H1 (cell line): ENCODE data around the gene ZDHHC22. TPM values are rescaled to one million over a fixed set of nuclear protein-coding genes. Genes with fewer than 3 reads are reported as not detected.
A peak's percentile ranks its signal among the peaks of the same experiment; 100 is the strongest.

ENCODE experiments used
- CTCF ChIA-PET: fragments of 300-600 bp; sonication (Branson Sonifier 250); formaldehyde crosslinking; loops from one replicate; lab custom pipeline; 2021; ENCODE audit not compliant: partially characterized antibody; lab: Charles Lee
- POLR2A ChIA-PET: fragments of 300-600 bp; sonication (Branson Sonifier 250); formaldehyde crosslinking; loops from one replicate; lab custom pipeline; 2021; ENCODE audit warnings: inconsistent platforms; ENCODE audit not compliant: partially characterized antibody; lab: Charles Lee
- DNase-seq, 2 experiments: peaks; one replicate each; pipeline versions ENCODE4 v3.0.0 to v3.0.0-alpha.2; 2010 to 2022; ENCODE audit warnings: low spot score in 2 of 2, low read depth in 1 of 2, mixed read lengths in 1 of 2
- FAIRE-seq: peaks from 2 replicates; lab custom pipeline; 2011; peaks lifted over from hg19 to GRCh38; lab: Jason Lieb, UNC
- H2AFZ ChIP-seq: 2 replicates; pipeline ENCODE4 v1.8.1; 2012; ENCODE audit warnings: low read length, inconsistent platforms
- H2AK5ac ChIP-seq: 2 replicates; pipeline ENCODE4 v1.6.1; 2013; ENCODE audit warnings: low read depth, low read length
- H2BK120ac ChIP-seq: replicated peaks from 2 replicates; pipeline ENCODE3; 2013; ENCODE audit warnings: low read depth, low read length, inconsistent platforms
- H2BK12ac ChIP-seq: 2 replicates; pipeline ENCODE4 v1.6.1; 2013; ENCODE audit warnings: low read depth, low read length
- H2BK15ac ChIP-seq: 2 replicates; pipeline ENCODE4 v1.6.1; 2013; ENCODE audit warnings: low read length
- H2BK20ac ChIP-seq: 2 replicates; pipeline ENCODE4 v1.6.1; 2013; ENCODE audit warnings: low read length
- H2BK5ac ChIP-seq: 2 replicates; pipeline ENCODE4 v1.6.1; 2013; ENCODE audit warnings: low read depth, low read length
- H3K14ac ChIP-seq: 2 replicates; pipeline ENCODE4 v1.6.1; 2013; ENCODE audit warnings: inconsistent platforms; ENCODE audit not compliant: insufficient read length
- H3K18ac ChIP-seq: 2 replicates; pipeline ENCODE4 v1.6.1; 2013; ENCODE audit warnings: low read length; ENCODE audit errors: extremely low read depth
- H3K23ac ChIP-seq: 2 replicates; pipeline ENCODE4 v1.6.1; 2013; ENCODE audit warnings: inconsistent platforms; ENCODE audit not compliant: insufficient read length
- H3K23me2 ChIP-seq: 2 replicates; pipeline ENCODE4 v1.6.1; 2013; ENCODE audit warnings: low read depth, low read length
- H3K27ac ChIP-seq: 2 replicates; pipeline ENCODE4 v1.6.1; 2011; ENCODE audit warnings: low read depth, low read length, inconsistent platforms
- H3K27me3 ChIP-seq, 4 experiments: replicated peaks in 1 of 4; 1 replicate in 1 of 4; 2 replicates in 3 of 4; pipeline versions ENCODE4 v1.6.1 to v1.8.1; 2011 to 2013; ENCODE audit warnings: low read length in 3 of 4, mild to moderate bottlenecking in 3 of 4, inconsistent platforms in 2 of 4, mixed read lengths in 2 of 4, moderate library complexity in 1 of 4; ENCODE audit not compliant: control insufficient read depth in 3 of 4, insufficient read depth in 3 of 4; ENCODE audit errors: extremely low read depth in 1 of 4
- H3K36me3 ChIP-seq, 4 experiments: 2 replicates each; pipeline versions ENCODE4 v1.6.1 to v1.8.1; 2011 to 2013; ENCODE audit warnings: mild to moderate bottlenecking in 4 of 4, low read length in 3 of 4, moderate library complexity in 2 of 4, control low read depth in 1 of 4, inconsistent platforms in 1 of 4; ENCODE audit not compliant: insufficient read depth in 4 of 4, control insufficient read depth in 2 of 4
- H3K4ac ChIP-seq: replicated peaks from 2 replicates; pipeline ENCODE3; 2013; ENCODE audit warnings: low read length, low read depth, mixed read lengths, inconsistent platforms; ENCODE audit not compliant: insufficient read length
- H3K4me1 ChIP-seq, 4 experiments: replicated peaks in 1 of 4; 1 replicate in 1 of 4; 2 replicates in 3 of 4; pipeline versions ENCODE4 v1.6.1 to v1.8.1; 2011 to 2013; ENCODE audit warnings: low read length in 3 of 4, inconsistent platforms in 2 of 4, mixed read lengths in 1 of 4; ENCODE audit not compliant: insufficient read depth in 4 of 4, control insufficient read depth in 3 of 4
- H3K4me2 ChIP-seq, 2 experiments: 2 replicates each; pipeline versions ENCODE4 v1.6.1 to v1.8.1; 2011 to 2013; ENCODE audit warnings: low read depth in 2 of 2, low read length in 2 of 2, control low read depth in 1 of 2, inconsistent platforms in 1 of 2, mild to moderate bottlenecking in 1 of 2; ENCODE audit not compliant: insufficient read depth in 1 of 2
- H3K4me3 ChIP-seq, 4 experiments: fragments of 200-600, 300-600 bp in 1 of 4; sonication (generic), shearing (Covaris generic), sonication (Bioruptor Twin) in 1 of 4; 2 replicates each; pipeline versions ENCODE4 v1.5.1 to v1.8.1; 2011 to 2016; ENCODE audit warnings: low read length in 4 of 4, low read depth in 3 of 4, control low read depth in 2 of 4, inconsistent platforms in 2 of 4, mild to moderate bottlenecking in 2 of 4, mixed read lengths in 1 of 4, moderate library complexity in 1 of 4; ENCODE audit not compliant: insufficient read depth in 2 of 4; ENCODE audit errors: extremely low read depth in 1 of 4
- H3K56ac ChIP-seq: replicated peaks from 2 replicates; pipeline ENCODE3; 2013; ENCODE audit warnings: low read depth, mild to moderate bottlenecking, mixed read lengths, low read length, inconsistent platforms; ENCODE audit not compliant: insufficient read length
- H3K79me1 ChIP-seq: 2 replicates; pipeline ENCODE4 v1.6.1; 2013; ENCODE audit warnings: low read depth, low read length, control low read depth
- H3K79me2 ChIP-seq, 2 experiments: 2 replicates each; pipeline versions ENCODE4 v1.6.1 to v1.8.1; 2012 to 2013; ENCODE audit warnings: low read length in 2 of 2, mild to moderate bottlenecking in 2 of 2, inconsistent platforms in 1 of 2; ENCODE audit not compliant: insufficient read depth in 2 of 2, control insufficient read depth in 1 of 2
- H3K9ac ChIP-seq, 4 experiments: replicated peaks in 1 of 4; 1 replicate in 1 of 4; 2 replicates in 3 of 4; pipeline versions ENCODE4 v1.6.1 to v1.8.1; 2011 to 2013; ENCODE audit warnings: low read depth in 3 of 4, low read length in 3 of 4, control low read depth in 2 of 4, mild to moderate bottlenecking in 2 of 4, moderate library complexity in 2 of 4, inconsistent platforms in 1 of 4; ENCODE audit errors: extremely low read depth in 1 of 4
- H3K9me3 ChIP-seq, 2 experiments: 2 replicates each; pipeline versions ENCODE4 v1.6.1 to v1.8.1; 2012 to 2013; ENCODE audit warnings: mild to moderate bottlenecking in 2 of 2, moderate library complexity in 2 of 2, control low read depth in 1 of 2, inconsistent platforms in 1 of 2, low read depth in 1 of 2, low read length in 1 of 2, mixed read lengths in 1 of 2; ENCODE audit not compliant: insufficient read depth in 2 of 2
- H4K20me1 ChIP-seq, 2 experiments: replicated peaks in 1 of 2; 2 replicates each; pipeline versions ENCODE3 to v1.8.1; 2011 to 2013; ENCODE audit warnings: inconsistent platforms in 2 of 2, low read length in 2 of 2, mild to moderate bottlenecking in 1 of 2; ENCODE audit not compliant: insufficient read depth in 2 of 2, control insufficient read depth in 1 of 2
- H4K5ac ChIP-seq: 2 replicates; pipeline ENCODE4 v1.6.1; 2013; ENCODE audit warnings: low read length, low read depth, mixed read lengths, inconsistent platforms; ENCODE audit not compliant: insufficient read length
- H4K8ac ChIP-seq: 2 replicates; pipeline ENCODE4 v1.8.0; 2013; ENCODE audit warnings: mild to moderate bottlenecking, moderate library complexity, low read length, inconsistent platforms; ENCODE audit not compliant: insufficient read depth; ENCODE audit errors: extremely low read depth
- H4K91ac ChIP-seq: replicated peaks from 2 replicates; pipeline ENCODE3; 2013; ENCODE audit warnings: low read length, mixed read lengths, inconsistent platforms; ENCODE audit not compliant: insufficient read length
- BACH1 ChIP-seq: IDR thresholded peaks from 2 replicates; pipeline ENCODE4 v1.6.1; 2012; ENCODE audit warnings: low read length, improper control_type of control experiment
- SIN3A ChIP-seq, 2 experiments: IDR thresholded peaks in 1 of 2; conservative IDR thresholded peaks in 1 of 2; 2 replicates each; pipeline ENCODE4 v1.6.1; 2011 to 2012; ENCODE audit warnings: low read length in 2 of 2, improper control_type of control experiment in 1 of 2, low read depth in 1 of 2, mild to moderate bottlenecking in 1 of 2
- WGBS, 2 experiments: shearing (Covaris generic) in 1 of 2; methylation state at CpG; one replicate each; pipeline versions ENCODE4 v1.1.6 to v1.1.7; 2013 to 2015; ENCODE audit warnings: low lambda C conversion rate in 2 of 2, mixed read lengths in 2 of 2, inconsistent platforms in 1 of 2, low coverage in 1 of 2, missing lambda C conversion rate in 1 of 2; ENCODE audit not compliant: insufficient replicate concordance in 2 of 2, insufficient coverage in 1 of 2, insufficient read length in 1 of 2; ENCODE audit errors: extremely low coverage in 1 of 2, missing lambda C conversion rate in 1 of 2; 5-methylcytosine and 5-hydroxymethylcytosine counted together
- polyA plus RNA-seq, 7 experiments: library from polyadenylated mRNA; depleted of rRNA in 3 of 7; stranded (reverse) in 5 of 7; unstranded in 2 of 7; fragments of >200 nt in 5 of 7; fragments of 200-250 nt in 2 of 7; gene quantifications; 1 replicate in 5 of 7; 2 replicates in 1 of 7; 4 replicates in 1 of 7; pipeline versions ENCODE4 v1.2.1 to v1.2.3, GENCODE V29; 2011 to 2013; ENCODE audit warnings: missing spikeins in 2 of 7, mixed read lengths in 2 of 7
- total RNA-seq: library from RNA; stranded (reverse); fragmentation: NEBNext Ultra II Directional; extraction: Animal tissue kit (Norgen Biotek cat#: 25700); gene quantifications from 2 replicates; pipeline ENCODE4 v1.2.1, GENCODE V29; 2021

ZDHHC22 gene
- total and polyA plus RNA-seq, 2 of the 8 experiments (the other 6 are each of a cell fraction or from before 2014, with no cell fraction given) = 23.8 to 55.2 TPM

DNA sequence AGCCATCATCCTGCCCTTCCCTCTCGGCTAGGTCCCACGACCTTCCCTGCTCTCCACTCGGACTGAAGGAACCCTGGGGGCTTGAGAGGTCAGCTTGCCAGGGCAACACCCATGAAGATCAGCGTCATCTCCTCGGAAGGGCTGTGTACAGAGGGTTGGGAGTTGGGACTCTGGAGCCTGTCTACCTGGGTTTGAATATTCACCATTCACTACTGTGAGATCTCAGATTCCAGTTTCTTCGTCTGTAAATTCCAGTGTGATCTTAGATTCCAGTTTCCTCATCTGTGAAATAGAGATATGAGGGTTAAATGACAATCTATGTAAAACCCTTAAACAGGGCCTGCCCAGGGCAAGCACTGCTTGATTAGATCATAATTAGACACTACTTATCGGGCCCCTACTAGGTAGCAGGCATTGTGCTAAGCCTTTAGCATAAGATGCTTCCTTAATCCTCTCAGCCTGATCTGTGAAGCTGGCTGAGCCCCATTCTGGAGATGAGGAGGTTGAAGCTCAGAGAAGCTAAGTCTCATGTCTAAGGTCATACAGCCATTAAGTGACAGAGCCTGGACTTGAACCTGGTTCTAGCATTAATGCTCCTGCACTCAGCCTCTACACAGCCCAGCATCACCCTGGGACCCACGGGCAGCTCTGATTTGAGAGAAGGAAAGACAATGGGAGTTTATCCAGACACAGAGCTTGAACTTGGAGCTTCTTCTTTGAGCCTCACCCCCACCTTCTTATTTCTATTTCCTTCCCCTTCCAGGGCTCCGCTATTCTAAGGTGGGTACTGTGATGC is 612 bp upstream of the ZDHHC22 start:
- H2BK15ac ChIP-seq = no peak overlapping the region
- peak overlapping the region; percentile 100 for H3K4me2 ChIP-seq
- H2BK5ac ChIP-seq = peak overlapping the region; percentile 32; the same call in 1 of the 2 replicates
- peak overlapping the region; percentile 69 to 79 (median 78) for H3K4me3 ChIP-seq
- DNase-seq (peak in 1 of 2 experiments; percentile 54), FAIRE-seq (no peak)
- H3K23me2 ChIP-seq = peaks cover 20% of the 10 kb centered on the region
- H2BK120ac ChIP-seq = peak overlapping the region; percentile 21
- H3K27me3 ChIP-seq = peaks cover 0 to 4% (median 2%) of the 10 kb centered on the region in 4 experiments; a peak in 3 of 7 replicates
- H4K8ac ChIP-seq = no peak overlapping the region
- peaks cover 0 to 9% (median 2%) of the 10 kb centered on the region in 4 experiments; a peak in 3 of 8 replicates for H3K36me3 ChIP-seq
- TF ChIP-seq BACH1 (no peak), SIN3A (conservative IDR thresholded peaks at IDR 0.05 in 1 of 2, IDR thresholded peaks at IDR 0.05 in 1 of 2; ENCODE audit: low read depth in 1 of 2, low read length in 2 of 2) (0 out of 4 replicates have a peak, but pooled peaks of 1 of the 2 experiments have one; percentile 13)
- peak overlapping the region; percentile 20 for H4K91ac ChIP-seq
- no peaks in the 10 kb centered on the region for H3K9me3 ChIP-seq
- 5% methylated on average over 9 of the region's 9 CpGs; no CpG with 5 or more reads in 1 of the 2 experiments for WGBS, 2 experiments
- peaks cover 3 to 5% of the 10 kb centered on the region in 2 experiments for H4K20me1 ChIP-seq
- H3K18ac ChIP-seq = peak overlapping the region; percentile 91; the same call in 1 of the 2 replicates
- H3K14ac ChIP-seq = no peak overlapping the region
- H3K9ac ChIP-seq = peak overlapping the region in 3 of 4 experiments; percentile 30 to 44 (median 42); a peak in 3 of 7 replicates
- POLR2A ChIA-PET = interaction anchor here (0.8 to 2.0 kb wide), 10 partner anchors 11 to 222 kb away, joined by 3 to 9 read pairs (median 4); partner anchors contain the start of genes CIPC and TMEM63C
- no peak overlapping the region for H3K27ac ChIP-seq
- peak overlapping the region; percentile 11 for H3K56ac ChIP-seq
- H2AK5ac ChIP-seq = peak overlapping the region; percentile 27; the same call in 1 of the 2 replicates
- no peak overlapping the region for H3K23ac ChIP-seq
- H3K79me1 ChIP-seq = no peaks in the 10 kb centered on the region
- peak overlapping the region; percentile 77 for H4K5ac ChIP-seq
- no peak overlapping the region for H2BK12ac ChIP-seq
- H2AFZ ChIP-seq = 0 out of 2 replicates have a peak overlapping the region, but pooled peaks have one; percentile 43
- H2BK20ac ChIP-seq = no peak overlapping the region; the same call in 1 of the 2 replicates
- peaks cover 0 to 8% of the 10 kb centered on the region in 2 experiments; a peak in 1 of 4 replicates for H3K79me2 ChIP-seq
- peaks cover 12 to 51% (median 28%) of the 10 kb centered on the region in 4 experiments for H3K4me1 ChIP-seq
- CTCF ChIA-PET = interaction anchor here (0.6 to 52.5 kb wide), 27 partner anchors 10 to 272 kb away, joined by 3 to 1490 read pairs (median 5); partner anchors contain the start of gene CIPC
- no peak overlapping the region for H3K4ac ChIP-seq
